GM12878 (cell line): ENCODE measurements around the gene RGSL1. TPM values are rescaled to one million over a fixed set of nuclear protein-coding genes. Genes with fewer than 3 reads are reported as not detected.

Experiments
- ATAC-seq: fragments of 200-7000 bp; cut with Tn5 transposase; 3 replicates; pipeline ENCODE4 v1.9.1; 2020; ENCODE audit warnings: mild to moderate bottlenecking, moderate library complexity
- BruUV-seq: library from RNA; stranded (reverse); fragments of 400-500 nt; replicated peaks from 2 replicates; lab custom pipeline; 2021; lab: Mats Ljungman, UMichigan
- CTCF ChIA-PET: fragments of 300-600 bp; sonication (Branson Sonifier 250); formaldehyde crosslinking; extraction: SDS; loops from one replicate; lab custom pipeline; 2021; ENCODE audit warnings: inconsistent platforms; lab: Yijun Ruan, JAX
- POLR2A ChIA-PET: fragments of 350-600 bp; formaldehyde crosslinking; extraction: SDS; loops from one replicate; lab custom pipeline; 2021; ENCODE audit warnings: inconsistent platforms; lab: Charles Lee
- RAD21 ChIA-PET: fragments of 300-600 bp; sonication (Branson Sonifier 250); formaldehyde crosslinking; loops from one replicate; lab custom pipeline; 2023; ENCODE audit warnings: antibody characterized with exemption; ENCODE audit not compliant: unreplicated experiment; lab: Charles Lee
- SMC1A ChIA-PET: fragments of 300-600 bp; sonication (Branson Sonifier 250); formaldehyde crosslinking; loops from one replicate; lab custom pipeline; 2023; ENCODE audit not compliant: unreplicated experiment, uncharacterized antibody; lab: Charles Lee
- DNase-seq: peaks from one replicate; pipeline ENCODE4 v3.0.0-alpha.2; 2011; ENCODE audit warnings: low read depth, low spot score
- FAIRE-seq: peaks from 3 replicates; lab custom pipeline; 2011; peaks lifted over from hg19 to GRCh38; lab: Jason Lieb, UNC
- H2AFZ ChIP-seq: 2 replicates; pipeline ENCODE4 v1.6.0; 2011; ENCODE audit warnings: low read depth, low read length, control low read depth; ENCODE audit not compliant: control insufficient read depth
- H3K27ac ChIP-seq: 2 replicates; pipeline ENCODE4 v1.5.1; 2011; ENCODE audit warnings: control low read depth; ENCODE audit not compliant: control insufficient read depth, insufficient read depth
- H3K27me3 ChIP-seq, 2 experiments: replicated peaks in 1 of 2; 2 replicates each; pipeline versions ENCODE4 v1.6.0 to v1.6.1; 2011; ENCODE audit warnings: low read length in 1 of 2; ENCODE audit not compliant: control insufficient read depth in 2 of 2, insufficient read depth in 2 of 2
- H3K36me3 ChIP-seq, 2 experiments: 2 replicates each; pipeline ENCODE4 v1.5.1; 2011; ENCODE audit warnings: low read length in 1 of 2; ENCODE audit not compliant: control insufficient read depth in 2 of 2, insufficient read depth in 2 of 2
- H3K4me1 ChIP-seq: 2 replicates; pipeline ENCODE4 v1.6.1; 2011; ENCODE audit warnings: mild to moderate bottlenecking, low read length, moderate library complexity, mixed read lengths; ENCODE audit not compliant: control insufficient read depth, insufficient read depth
- H3K4me2 ChIP-seq: 2 replicates; pipeline ENCODE4 v1.6.0; 2011; ENCODE audit warnings: control low read depth; ENCODE audit not compliant: control insufficient read depth, insufficient read depth
- H3K4me3 ChIP-seq: fragments of 200-600 bp; sonication (generic); 2 replicates; pipeline ENCODE4 v1.5.1; 2016
- H3K79me2 ChIP-seq: 2 replicates; pipeline ENCODE4 v1.6.0; 2011; ENCODE audit warnings: low read length; ENCODE audit not compliant: control insufficient read depth, insufficient read depth
- H3K9ac ChIP-seq: 2 replicates; pipeline ENCODE4 v1.8.0; 2011; ENCODE audit warnings: low read length, control low read depth, mixed read lengths; ENCODE audit not compliant: control insufficient read depth, insufficient read depth
- H3K9me3 ChIP-seq: replicated peaks from 3 replicates; pipeline ENCODE4 v1.5.1; 2011; ENCODE audit warnings: mild to moderate bottlenecking, low read length; ENCODE audit not compliant: control insufficient read depth, insufficient read depth
- H4K20me1 ChIP-seq: 2 replicates; pipeline ENCODE4 v1.6.0; 2011; ENCODE audit not compliant: control insufficient read depth, insufficient read depth
- ASH2L ChIP-seq: fragments of 300-600, 200-600 bp; sonication (generic); IDR thresholded peaks from 2 replicates; pipeline ENCODE4 v1.6.1; 2017; ENCODE audit warnings: low read depth, mild to moderate bottlenecking, borderline replicate concordance
- EP300 ChIP-seq, 2 experiments: fragments of 150-350 bp in 1 of 2; IDR thresholded peaks; 2 replicates each; pipeline ENCODE4 v1.6.1; 2011 to 2012; ENCODE audit warnings: low read depth in 2 of 2, low read length in 2 of 2, borderline replicate concordance in 1 of 2, improper control_type of control experiment in 1 of 2, inconsistent platforms in 1 of 2; ENCODE audit not compliant: control insufficient read depth in 1 of 2
- FOXM1 ChIP-seq: IDR thresholded peaks from 2 replicates; pipeline ENCODE4 v1.6.1; 2012; ENCODE audit warnings: low read depth, mild to moderate bottlenecking, inconsistent platforms, low read length, moderate library complexity
- JUND ChIP-seq: IDR thresholded peaks from 2 replicates; pipeline ENCODE4 v1.6.1; 2012; ENCODE audit warnings: low read depth, mild to moderate bottlenecking, low read length, improper control_type of control experiment, moderate library complexity
- MYC ChIP-seq: IDR thresholded peaks from 2 replicates; pipeline ENCODE4 v1.6.1; 2011; ENCODE audit warnings: mild to moderate bottlenecking, low read length, moderate library complexity, inconsistent platforms; ENCODE audit not compliant: insufficient read depth, insufficient replicate concordance, insufficient read length, severe bottlenecking
- NBN ChIP-seq: fragments of 450-650 bp; IDR thresholded peaks from 2 replicates; pipeline ENCODE4 v1.6.1; 2016
- NFIC ChIP-seq: IDR thresholded peaks from 2 replicates; pipeline ENCODE4 v1.6.1; 2012; ENCODE audit warnings: low read depth, mild to moderate bottlenecking, inconsistent platforms, low read length, moderate library complexity
- PBX3 ChIP-seq: IDR thresholded peaks from 2 replicates; pipeline ENCODE4 v1.6.1; 2011; ENCODE audit warnings: mild to moderate bottlenecking, low read depth, low read length, moderate library complexity; ENCODE audit not compliant: insufficient replicate concordance
- REST ChIP-seq: IDR thresholded peaks from 2 replicates; pipeline ENCODE4 v1.6.1; 2012; ENCODE audit warnings: mild to moderate bottlenecking, low read depth, low read length
- SREBF1 ChIP-seq: IDR thresholded peaks from 2 replicates; pipeline ENCODE4 v1.6.1; 2012; ENCODE audit warnings: mild to moderate bottlenecking, low read length
- TCF3 ChIP-seq: IDR thresholded peaks from 2 replicates; pipeline ENCODE4 v1.6.1; 2012; ENCODE audit warnings: low read depth, mild to moderate bottlenecking, low read length, borderline replicate concordance; ENCODE audit not compliant: insufficient read depth
- ZBED1 ChIP-seq: IDR thresholded peaks from 2 replicates; pipeline ENCODE4 v1.6.1; 2016; ENCODE audit warnings: borderline replicate concordance
- ZNF274 ChIP-seq: IDR thresholded peaks from one replicate; pipeline ENCODE4 v1.8.0; 2011; ENCODE audit not compliant: insufficient read length, insufficient read depth
- WGBS: methylation state at CpG from one replicate; pipeline ENCODE4 v1.1.6; 2016; ENCODE audit warnings: low lambda C conversion rate; ENCODE audit not compliant: insufficient replicate concordance, insufficient coverage; ENCODE audit errors: missing lambda C conversion rate; 5-methylcytosine and 5-hydroxymethylcytosine counted together
- in situ Hi-C: fragments of 300-500 bp; cut with MboI; formaldehyde crosslinking; loops from 9 replicates; pipeline ENCODE4 v1.14.3; 2018; ENCODE audit warnings: mixed read lengths
- intact Hi-C: fragments of 100-400 bp; cut with micrococcal nuclease; formaldehyde crosslinking; loops from one replicate; pipeline ENCODE4 v1.14.2; 2022; ENCODE audit not compliant: unreplicated experiment
- polyA plus RNA-seq, 11 experiments: library from polyadenylated mRNA; depleted of rRNA in 4 of 11; unstranded in 6 of 11; stranded (reverse) in 5 of 11; fragments of >200 nt; fragmentation: Nextera tagmentation in 4 of 11; fragmentation: Illumina TruSeq in 1 of 11; extraction: Ambion mirVana in 4 of 11; extraction: Trizol in 1 of 11; gene quantifications; 1 replicate in 1 of 11; 2 replicates in 10 of 11; pipeline versions ENCODE4 v1.2.1 to v1.2.3, GENCODE V29; 2011 to 2016; ENCODE audit warnings: inconsistent platforms in 2 of 11, missing spikeins in 2 of 11, low read depth in 1 of 11
- total RNA-seq, 4 experiments: library from RNA; depleted of rRNA in 3 of 4; stranded (reverse); fragments of >200 nt in 3 of 4; fragmentation: Illumina TruSeq in 1 of 4; extraction: Trizol in 1 of 4; gene quantifications; 2 replicates each; pipeline versions ENCODE4 v1.2.1 to v1.2.3, GENCODE V29; 2013 to 2021

The RGSL1 gene
- total and polyA plus RNA-seq, 10 of the 15 experiments (the other 5 are each of a cell fraction or from before 2014, with no cell fraction given), result 0.05 to 0.28 (median 0.27) TPM; not detected in 5

DNA sequence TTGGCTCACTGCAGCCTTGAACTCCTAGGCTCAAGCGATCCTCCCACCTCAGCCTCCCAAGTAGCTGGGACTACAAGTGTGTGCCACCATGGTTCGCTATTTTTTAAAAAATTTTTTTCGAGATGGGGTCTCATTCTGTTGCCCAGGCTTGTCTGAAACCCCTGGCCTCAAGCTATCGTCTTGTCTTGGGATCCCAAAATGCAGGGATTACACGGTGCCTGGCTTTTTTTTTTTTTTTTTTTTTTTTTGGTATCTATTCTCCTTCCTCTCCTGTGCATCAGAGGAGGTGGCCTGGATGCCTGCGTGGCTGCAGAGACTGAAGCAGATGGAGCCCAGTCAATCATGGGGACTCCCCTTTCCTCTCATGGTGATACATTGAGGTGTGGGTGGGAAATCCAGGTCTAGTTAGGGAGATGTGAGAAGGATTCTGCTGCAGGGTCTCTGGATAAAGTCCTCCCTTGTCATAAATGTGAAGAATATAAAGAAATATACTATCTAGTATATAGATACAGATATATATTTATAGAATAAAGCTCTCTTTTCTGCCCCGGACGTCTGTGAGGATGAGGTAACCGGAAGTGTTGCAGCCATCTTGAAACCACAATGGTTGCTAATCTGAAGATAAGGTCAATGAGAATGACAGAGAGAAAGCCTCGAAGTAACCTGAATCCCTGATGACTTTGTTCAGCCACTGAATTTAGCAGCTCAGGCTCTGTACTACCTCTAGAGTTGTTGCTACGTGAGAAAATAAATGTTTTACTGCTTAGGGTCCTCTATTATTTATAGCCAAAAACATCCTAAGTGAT is 19.5 kb upstream of the RGSL1 start:
- no peak overlapping the region for H3K4me3 ChIP-seq
- H4K20me1 ChIP-seq, result no peaks in the 10 kb centered on the region
- H3K36me3 ChIP-seq, result no peaks in the 10 kb centered on the region
- POLR2A ChIA-PET, result interaction anchor here (0.6 kb wide), 1 partner anchor 1177 kb away, joined by 10 read pairs; no protein-coding TSS in a partner anchor
- no TSS peak for BruUV-seq
- H3K9me3 ChIP-seq, result no peaks in the 10 kb centered on the region
- peak overlapping the region; percentile 53 for H2AFZ ChIP-seq
- 34% methylated on average over 11 of the region's 11 CpGs for WGBS
- DNase-seq, result peak; percentile 50
- peaks cover 34% of the 10 kb centered on the region for H3K4me1 ChIP-seq
- H3K4me2 ChIP-seq, result peak overlapping the region; percentile 13
- SMC1A ChIA-PET, result interaction anchor here (0.7 to 1.0 kb wide), 3 partner anchors 19 to 357 kb away, joined by 3 to 4 read pairs (median 3); no protein-coding TSS in a partner anchor
- intact Hi-C loops, result no loop called here
- H3K79me2 ChIP-seq, result no peaks in the 10 kb centered on the region
- H3K9ac ChIP-seq, result no peak overlapping the region
- FAIRE-seq, result no peak
- CTCF ChIA-PET, result interaction anchor here (2.0 kb wide), 1 partner anchor 14 kb away, joined by 6 read pairs; no protein-coding TSS in a partner anchor
- in situ Hi-C loops, result no loop called here
- RAD21 ChIA-PET, result interaction anchor here (0.6 to 1.8 kb wide), 4 partner anchors 35 to 336 kb away, joined by 3 to 5 read pairs (median 4); no protein-coding TSS in a partner anchor
- peak overlapping the region; percentile 48 for H3K27ac ChIP-seq
- ATAC-seq, result peak; percentile 52
- H3K27me3 ChIP-seq, result no peaks in the 10 kb centered on the region
- TF ChIP-seq JUND, result no peak
- no peak for TF ChIP-seq PBX3
- TF ChIP-seq FOXM1, result no peak
- no peak for TF ChIP-seq REST
- 0 out of 4 replicates have a peak, but pooled peaks of 1 of the 2 experiments have one; percentile 26 for TF ChIP-seq EP300 (IDR thresholded peaks at IDR 0.05; ENCODE audit: borderline replicate concordance in 1 of 2, control insufficient read depth in 1 of 2, low read depth in 2 of 2, low read length in 2 of 2)
- no peak for TF ChIP-seq ZBED1
- peak; percentile 89 for TF ChIP-seq NFIC
- no peak for TF ChIP-seq SREBF1
- TF ChIP-seq ZNF274, result no peak
- no peak for TF ChIP-seq ASH2L
- TF ChIP-seq TCF3, result no peak
- TF ChIP-seq MYC, result no peak
- no peak for TF ChIP-seq NBN
